HepG2 (cell line): ENCODE data around the gene GLB1L. TPM values are rescaled to one million over a fixed set of nuclear protein-coding genes. Genes with fewer than 3 reads are reported as not detected.

Experiments used
- CEBPZ ChIP-seq: IDR thresholded peaks from 2 replicates; pipeline ENCODE4 v1.6.1; 2012; ENCODE audit warnings: low read length, improper control_type of control experiment
- CHCHD3 ChIP-seq: sonication (generic); formaldehyde crosslinking; IDR thresholded peaks from 2 replicates; pipeline ENCODE4 v1.8.0; 2022; ENCODE audit warnings: mild to moderate bottlenecking, missing genetic modification reagents, moderate library complexity
- DNMT3B ChIP-seq: conservative IDR thresholded peaks from 2 replicates; pipeline ENCODE4 v1.6.1; 2016; ENCODE audit warnings: missing biosample characterization, control low read depth
- HMGXB3 ChIP-seq: sonication (generic); formaldehyde crosslinking; IDR thresholded peaks from 2 replicates; pipeline ENCODE4 v1.4.0; 2020; ENCODE audit warnings: missing genetic modification reagents, borderline replicate concordance
- NAIF1 ChIP-seq: sonication (generic); formaldehyde crosslinking; IDR thresholded peaks from 2 replicates; pipeline ENCODE4 v1.5.0; 2020; ENCODE audit warnings: mild to moderate bottlenecking, missing genetic modification reagents, borderline replicate concordance
- RNF2 ChIP-seq: fragments of 450-650 bp; conservative IDR thresholded peaks from 2 replicates; pipeline ENCODE4 v1.6.1; 2016; ENCODE audit warnings: low read depth
- SMC3 ChIP-seq: IDR thresholded peaks from 2 replicates; pipeline ENCODE4 v1.6.1; 2011; ENCODE audit warnings: low read length, improper control_type of control experiment
- TP53 ChIP-seq: sonication (generic); formaldehyde crosslinking; conservative IDR thresholded peaks from 2 replicates; pipeline ENCODE4 v1.4.0; 2020; ENCODE audit warnings: missing genetic modification reagents
- TRIM24 ChIP-seq: sonication (generic); formaldehyde crosslinking; IDR thresholded peaks from 2 replicates; pipeline ENCODE4 v1.8.0; 2022; ENCODE audit warnings: mild to moderate bottlenecking, missing genetic modification reagents
- ZBTB10 ChIP-seq: sonication (generic); formaldehyde crosslinking; IDR thresholded peaks from 2 replicates; pipeline ENCODE4 v1.4.0; 2020; ENCODE audit warnings: missing genetic modification reagents, borderline replicate concordance
- ZBTB3 ChIP-seq: sonication (generic); formaldehyde crosslinking; IDR thresholded peaks from 2 replicates; pipeline ENCODE4 v1.4.0; 2020; ENCODE audit warnings: low read depth, mild to moderate bottlenecking, moderate library complexity, missing genetic modification reagents, borderline replicate concordance
- ZNF547 ChIP-seq: sonication (generic); formaldehyde crosslinking; IDR thresholded peaks from 2 replicates; pipeline ENCODE4 v1.5.1; 2020; ENCODE audit warnings: mild to moderate bottlenecking, missing genetic modification reagents
- ZNF597 ChIP-seq: sonication (generic); formaldehyde crosslinking; IDR thresholded peaks from 2 replicates; pipeline ENCODE4 v1.5.0; 2020; ENCODE audit warnings: missing genetic modification reagents
- ZNF672 ChIP-seq: sonication (generic); formaldehyde crosslinking; IDR thresholded peaks from 2 replicates; pipeline ENCODE4 v1.8.1; 2022; ENCODE audit warnings: missing genetic modification reagents
- ZNF724P ChIP-seq: sonication (generic); formaldehyde crosslinking; IDR thresholded peaks from 2 replicates; pipeline ENCODE4 v1.8.0; 2022; ENCODE audit warnings: missing genetic modification reagents, borderline replicate concordance
- ZSCAN21 ChIP-seq: sonication (generic); formaldehyde crosslinking; IDR thresholded peaks from 2 replicates; pipeline ENCODE4 v1.8.0; 2022; ENCODE audit warnings: mild to moderate bottlenecking, missing genetic modification reagents, moderate library complexity, borderline replicate concordance
- polyA plus RNA-seq, 8 experiments: library from polyadenylated mRNA; depleted of rRNA in 3 of 8; stranded (reverse) in 7 of 8; unstranded in 1 of 8; fragments of >200 nt; fragmentation: Illumina TruSeq in 4 of 8; extraction: Trizol in 4 of 8; gene quantifications; 2 replicates each; pipeline versions ENCODE4 v1.2.1 to v1.2.3, GENCODE V29; 2011 to 2016; ENCODE audit warnings: low read depth in 4 of 8, missing spikeins in 1 of 8, mixed read lengths in 1 of 8; ENCODE audit not compliant: insufficient read depth in 1 of 8
- total RNA-seq, 5 experiments: library from RNA; depleted of rRNA; stranded (reverse); fragments of >200 nt; fragmentation: Illumina TruSeq; extraction: Trizol; gene quantifications; 2 replicates each; pipeline ENCODE4 v1.2.3, GENCODE V29; 2016; ENCODE audit warnings: low read depth in 1 of 5

GLB1L gene
- total and polyA plus RNA-seq, 2 of the 13 experiments (the other 11 are each of a cell fraction or from before 2014, with no cell fraction given) = 6.8 to 7.3 TPM

- TF ChIP-seq HMGXB3 (peak; percentile 84; the same call in 1 of the 2 replicates), TP53 (peak; percentile 87; the same call in 1 of the 2 replicates), NAIF1 (CRISPR knock-in tag) (peak; percentile 55; the same call in 1 of the 2 replicates), SMC3 (no peak), CHCHD3 (CRISPR knock-in tag) (peak; percentile 93; the same call in 1 of the 2 replicates), ZNF547 (CRISPR knock-in tag) (peak; percentile 91), RNF2 (no peak; the same call in 1 of the 2 replicates), ZBTB3 (peak; percentile 100), DNMT3B (peak; percentile 90; the same call in 1 of the 2 replicates), CEBPZ (no peak), ZSCAN21 (CRISPR knock-in tag) (peak; percentile 67), ZNF724P (CRISPR knock-in tag) (peak; percentile 96; the same call in 1 of the 2 replicates), ZNF672 (CRISPR knock-in tag) (no peak), ZBTB10 (CRISPR knock-in tag) (no peak), ZNF597 (CRISPR knock-in tag) (no peak), TRIM24 (no peak)
Measured at GRCh38 chr2:219245148-219245898, at the start of gene GLB1L, which contains the start of gene STK16 (continued).
